Measurements from ENCODE around the gene BMI1.
"Not testable (repeated sequence)": the region's sequence is repeated elsewhere in the genome, so short reads cannot be mapped to it uniquely, and the experiment has no call there.

BMI1 gene

DNA sequence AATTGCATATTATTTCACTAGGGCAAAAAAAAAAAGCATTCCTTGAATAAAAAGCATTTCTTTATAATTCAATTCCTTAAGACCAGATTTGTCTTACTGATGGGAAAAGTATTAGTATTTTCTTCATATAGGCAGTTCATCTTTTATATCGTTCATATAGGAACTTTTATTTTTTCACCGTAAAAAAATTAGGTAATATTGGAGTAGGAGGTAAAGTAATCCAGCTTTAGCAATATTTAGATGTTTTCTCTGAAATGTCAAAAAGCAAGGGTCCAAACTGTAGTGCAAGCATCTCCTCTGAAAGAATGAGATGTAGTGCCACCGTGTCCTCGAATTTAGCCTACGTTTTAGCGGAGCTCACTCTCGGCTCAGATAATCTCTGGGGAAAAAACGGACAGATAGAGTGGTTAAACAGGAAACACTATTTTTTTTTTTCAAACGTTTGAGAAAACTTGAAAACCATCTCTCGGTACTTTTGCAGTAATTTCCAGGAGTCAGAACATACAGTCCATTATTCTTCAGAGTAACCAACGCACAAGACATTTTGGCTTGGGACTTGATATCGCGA, 18.9 kb downstream of the BMI1 start:
- no peak for DNase-seq (ENCODE audit: low read depth)

- no peak for DNase-seq (ENCODE audit: low read depth)
Measured at GRCh38 chr10:22340329-22341189, 19.7 kb downstream of the BMI1 start.

DNA sequence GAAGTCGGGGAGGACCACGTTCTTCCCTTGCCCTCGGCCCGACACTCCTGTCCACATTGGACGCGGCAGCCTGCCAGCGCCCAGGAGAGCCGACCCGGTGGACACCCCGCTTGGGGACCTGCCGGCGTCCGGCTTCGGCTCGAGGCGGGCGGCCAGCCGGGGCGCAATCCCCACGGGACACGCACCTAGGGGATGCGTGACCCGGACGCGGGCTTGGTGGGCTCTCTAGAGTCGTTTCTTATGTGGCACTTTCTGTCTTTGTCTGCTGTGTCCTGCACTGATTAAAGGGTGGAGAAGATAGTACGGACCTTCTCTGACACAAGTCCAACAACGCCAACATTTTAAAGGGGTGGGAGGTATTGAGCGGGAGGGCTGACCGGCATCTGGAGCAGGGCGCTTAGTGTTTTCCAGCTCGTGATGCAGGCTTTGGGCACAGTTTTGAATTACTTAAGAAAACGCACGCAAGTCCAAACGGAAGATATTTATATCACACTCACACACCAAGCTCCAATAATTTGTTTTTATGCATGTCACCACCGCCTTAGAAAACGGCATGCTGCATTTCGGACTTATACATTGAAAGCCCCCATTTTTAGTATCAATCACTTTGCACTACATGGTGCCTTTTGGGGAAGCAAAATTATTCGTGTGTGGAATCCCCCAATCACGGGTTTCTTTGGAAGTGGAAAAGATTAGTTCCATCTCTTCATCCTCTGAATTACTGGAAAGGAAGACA, 20.5 kb downstream of the BMI1 start:
- no peak for DNase-seq (ENCODE audit: low read depth)

GRCh38 chr10:22341926-22342196, 21.0 kb downstream of the BMI1 start:
- no peak for DNase-seq (ENCODE audit: low read depth)

GRCh38 chr10:22342421-22342820, 21.5 kb downstream of the BMI1 start:
- no peak for DNase-seq (ENCODE audit: low read depth)

GRCh38 chr10:22343731-22344130, 22.8 kb downstream of the BMI1 start:
- DNase-seq (ENCODE audit: low read depth): no peak

- DNase-seq (ENCODE audit: low read depth): no peak
Measured at GRCh38 chr10:22344249-22344648, 23.4 kb downstream of the BMI1 start.

DNA sequence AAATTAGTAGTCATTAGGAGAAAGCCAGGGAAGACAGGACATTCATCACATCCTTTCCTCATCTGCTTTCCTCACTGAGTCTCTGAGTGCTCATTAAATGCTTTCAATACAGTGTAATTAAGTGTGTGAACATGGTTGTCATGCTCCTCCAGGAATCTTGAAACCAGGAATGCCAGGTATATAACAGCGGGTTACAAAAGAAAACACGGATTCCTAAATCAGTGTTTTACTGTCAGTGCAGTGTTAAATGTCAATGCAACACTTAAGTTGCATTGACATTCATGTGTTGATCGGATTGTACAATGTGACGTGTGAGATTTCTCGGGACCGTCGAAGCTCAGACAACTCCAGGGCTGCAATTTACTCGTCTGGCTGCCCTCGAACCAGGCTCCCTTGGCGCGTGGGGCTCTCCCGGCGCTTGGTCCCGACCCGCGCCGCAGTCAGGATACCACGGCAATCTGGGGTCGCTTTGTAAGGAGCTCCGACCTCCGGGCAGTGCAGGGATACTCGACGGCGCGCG, 23.9 kb downstream of the BMI1 start:
- DNase-seq (ENCODE audit: low read depth): no peak

- DNase-seq (ENCODE audit: low read depth): no peak
Measured at GRCh38 chr10:22345301-22346095, 24.6 kb downstream of the BMI1 start, which contains the start of gene SPAG6. Gene SPAG6, plus strand, starts transcription at chr10:22345496. Its CDS starts 116 bp downstream, at chr10:22345612.

GRCh38 chr10:22346096-22346661, 25.3 kb downstream of the BMI1 start:
- no peak for DNase-seq (ENCODE audit: low read depth)

GRCh38 chr10:22349755-22350154, 28.9 kb downstream of the BMI1 start:
- no peak for DNase-seq (ENCODE audit: low read depth)

- no peak for DNase-seq (ENCODE audit: low read depth)
Measured at GRCh38 chr10:22351131-22351703, 30.3 kb downstream of the BMI1 start.

DNA sequence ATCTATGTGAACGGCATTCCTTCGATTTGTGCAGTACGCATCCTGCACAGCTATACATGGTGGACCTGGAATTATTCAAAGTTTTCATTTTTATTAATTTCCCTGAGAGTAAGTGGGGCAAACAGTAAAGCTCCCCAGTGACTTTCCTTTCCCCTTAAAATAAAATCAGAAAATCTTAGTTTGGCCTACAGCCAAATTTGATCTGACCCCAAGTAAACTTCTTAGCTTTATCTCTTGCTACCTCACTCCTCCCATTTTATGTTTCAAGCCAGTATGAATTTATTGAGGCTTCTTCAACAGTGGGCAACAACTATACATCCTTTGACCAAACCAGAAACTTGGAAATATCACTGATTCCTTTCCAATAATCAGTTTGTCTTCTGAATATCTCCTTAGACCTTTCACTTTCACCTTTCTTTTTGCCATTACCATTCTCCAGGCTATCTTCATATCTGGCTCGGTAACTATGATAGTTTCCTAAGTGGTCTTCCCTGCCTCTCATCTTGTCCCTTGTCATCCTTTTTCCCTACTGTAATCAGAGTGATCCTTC, 35.5 kb downstream of the BMI1 start:
- no peak for DNase-seq (ENCODE audit: low read depth)

- not testable (repeated sequence) for DNase-seq (ENCODE audit: low read depth)
Measured at GRCh38 chr10:22357770-22358169, 36.9 kb downstream of the BMI1 start.

DNA sequence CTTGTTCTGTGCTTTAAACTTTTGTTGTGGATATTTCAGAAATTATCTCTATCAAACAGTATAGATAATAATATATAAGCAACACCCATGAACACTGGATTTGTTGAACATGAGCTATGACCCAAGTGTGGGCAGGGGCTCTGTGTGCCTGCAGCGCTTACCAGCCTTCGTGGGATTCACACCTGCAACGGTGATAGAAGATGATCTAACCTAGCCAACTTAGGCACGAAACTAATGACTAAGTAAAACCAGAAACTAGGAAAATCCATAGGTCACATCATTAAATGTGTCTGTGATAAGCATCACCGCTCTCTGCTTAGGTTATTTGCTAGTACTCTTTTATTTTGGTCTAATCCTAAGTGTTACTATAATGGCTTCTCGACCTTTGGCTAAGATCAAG, 42.4 kb downstream of the BMI1 start:
- no peak for DNase-seq (ENCODE audit: low read depth)

GRCh38 chr10:22364407-22365140, 43.7 kb downstream of the BMI1 start:
- no peak for DNase-seq (ENCODE audit: low read depth)

GRCh38 chr10:22365233-22365632, 44.3 kb downstream of the BMI1 start:
- no peak for DNase-seq (ENCODE audit: low read depth)

- DNase-seq (ENCODE audit: low read depth): no peak
Measured at GRCh38 chr10:22365644-22366434, 44.9 kb downstream of the BMI1 start.

GRCh38 chr10:22366435-22366703, 45.5 kb downstream of the BMI1 start:
- DNase-seq (ENCODE audit: low read depth): no peak

DNA sequence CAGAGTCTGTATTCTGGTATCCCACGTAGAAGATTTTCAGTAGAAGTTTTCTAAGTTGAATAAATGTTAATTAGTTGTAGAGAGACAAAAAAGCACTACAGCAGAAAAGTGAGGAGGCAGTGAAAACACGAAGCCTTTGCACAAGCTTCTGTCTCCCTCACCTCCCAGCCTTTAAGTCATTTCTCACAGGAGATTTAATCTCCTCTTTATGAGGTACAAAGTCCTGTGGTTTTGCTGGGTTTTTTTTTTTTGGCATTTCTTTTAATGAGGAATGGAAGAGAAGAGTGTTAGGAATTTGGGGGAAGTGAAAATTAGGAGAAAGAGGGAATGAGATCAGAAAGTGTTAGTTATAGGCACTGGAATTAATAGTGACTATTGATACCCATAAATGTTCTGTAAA, 45.9 kb downstream of the BMI1 start:
- no peak for DNase-seq (ENCODE audit: low read depth)

All from stimulated activated CD8-positive, alpha-beta memory T cell treated with anti-CD3 and anti-CD28 coated beads, Interleukin-12 subunit alpha, Interleukin-12 subunit beta, amount 100 ng/mL, for 1 hour (primary cell).